MM.1S (cell line): ENCODE measurements around the gene PPP1R7.
A peak's percentile ranks its signal among the peaks of the same experiment; 100 is the strongest.

Experiments
- DNase-seq: peaks from one replicate; pipeline ENCODE4 v3.0.0-alpha.2; 2015
- H2AFZ ChIP-seq: fragments of 300-600 bp; sonication (generic); 2 replicates; pipeline ENCODE4 v1.6.0; 2016; ENCODE audit warnings: antibody characterized with exemption, low read length
- H3F3A ChIP-seq: fragments of 300-600 bp; sonication (generic); 2 replicates; pipeline ENCODE4 v1.6.1; 2016; ENCODE audit warnings: mild to moderate bottlenecking, antibody characterized with exemption, low read length, moderate library complexity, mixed read lengths; ENCODE audit not compliant: insufficient read depth
- H3K27ac ChIP-seq: fragments of 300-600 bp; sonication (generic); 2 replicates; pipeline ENCODE4 v1.5.1; 2016; ENCODE audit warnings: mild to moderate bottlenecking, low read length
- H3K27me3 ChIP-seq: fragments of 300-600 bp; sonication (generic); replicated peaks from 2 replicates; pipeline ENCODE4 v1.6.0; 2016; ENCODE audit warnings: low read length; ENCODE audit not compliant: insufficient read depth
- H3K36me3 ChIP-seq: fragments of 300-600 bp; sonication (generic); replicated peaks from 2 replicates; pipeline ENCODE4 v1.6.1; 2016; ENCODE audit warnings: mild to moderate bottlenecking, low read length, mixed read lengths; ENCODE audit not compliant: insufficient read depth
- H3K4me1 ChIP-seq: fragments of 300-600 bp; sonication (generic); 2 replicates; pipeline ENCODE4 v1.6.1; 2016; ENCODE audit warnings: low read length, mixed read lengths
- H3K4me2 ChIP-seq: fragments of 300-600 bp; sonication (generic); 2 replicates; pipeline ENCODE4 v1.6.0; 2016; ENCODE audit warnings: low read depth, low read length
- H3K4me3 ChIP-seq: fragments of 300-600 bp; sonication (generic); 2 replicates; pipeline ENCODE4 v1.5.1; 2016; ENCODE audit warnings: low read length, mixed read lengths
- H3K79me2 ChIP-seq: fragments of 300-600 bp; sonication (generic); 2 replicates; pipeline ENCODE4 v1.6.1; 2016; ENCODE audit warnings: mixed run types, low read length, mixed read lengths
- H3K9ac ChIP-seq: fragments of 300-600 bp; sonication (generic); 2 replicates; pipeline ENCODE4 v1.6.1; 2016; ENCODE audit warnings: low read length, mixed read lengths
- H3K9me2 ChIP-seq: fragments of 300-600 bp; sonication (generic); replicated peaks from 2 replicates; pipeline ENCODE4 v1.6.1; 2016; ENCODE audit warnings: mild to moderate bottlenecking, low read length, mixed read lengths; ENCODE audit not compliant: insufficient read depth
- H3K9me3 ChIP-seq: fragments of 300-600 bp; sonication (generic); replicated peaks from 2 replicates; pipeline ENCODE4 v1.6.1; 2016; ENCODE audit warnings: mild to moderate bottlenecking, low read length, mixed read lengths; ENCODE audit not compliant: insufficient read depth
- H4K20me1 ChIP-seq: fragments of 300-600 bp; sonication (generic); 2 replicates; pipeline ENCODE4 v1.6.1; 2016; ENCODE audit warnings: mild to moderate bottlenecking, low read length, moderate library complexity, mixed read lengths; ENCODE audit not compliant: insufficient read depth
- CTCF ChIP-seq: fragments of 300-600 bp; sonication (generic); IDR thresholded peaks from 2 replicates; pipeline ENCODE4 v1.5.1; 2016; ENCODE audit warnings: antibody characterized with exemption, low read length, mixed read lengths
- EZH2 ChIP-seq: fragments of 300-600 bp; sonication (generic); optimal IDR thresholded peaks from 2 replicates; pipeline ENCODE3; 2017; ENCODE audit warnings: low read depth, mild to moderate bottlenecking, antibody characterized with exemption, low read length, mixed read lengths
- EZH2phosphoT487 ChIP-seq: fragments of 300-600 bp; sonication (generic); IDR thresholded peaks from 2 replicates; pipeline ENCODE4 v1.6.1; 2018; ENCODE audit warnings: antibody characterized with exemption, low read length

The PPP1R7 gene

GRCh38 chr2:241216211-241216761, 66.0 kb downstream of the PPP1R7 start:
- H2AFZ ChIP-seq, result no peak overlapping the region
- DNase-seq, result no peak
- TF ChIP-seq EZH2phosphoT487 (no peak), EZH2 (no peak)

GRCh38 chr2:241217320-241218031, 67.2 kb downstream of the PPP1R7 start:
- H2AFZ ChIP-seq, result no peak overlapping the region

More at GRCh38 chr2:241216211-241216761, 66.0 kb downstream of the PPP1R7 start:
- H3K9me2 ChIP-seq, result no peaks in the 10 kb centered on the region
- no peak overlapping the region for H3K4me3 ChIP-seq
- H3K36me3 ChIP-seq, result no peaks in the 10 kb centered on the region
- no peaks in the 10 kb centered on the region for H3F3A ChIP-seq
- peaks cover 25% of the 10 kb centered on the region for H3K27me3 ChIP-seq
- H3K4me1 ChIP-seq, result no peaks in the 10 kb centered on the region
- H4K20me1 ChIP-seq, result no peaks in the 10 kb centered on the region
- no peaks in the 10 kb centered on the region for H3K79me2 ChIP-seq
- no peak overlapping the region for H3K9ac ChIP-seq
- H3K4me2 ChIP-seq, result no peak overlapping the region
- no peak overlapping the region for H3K27ac ChIP-seq
- H3K9me3 ChIP-seq, result no peaks in the 10 kb centered on the region

GRCh38 chr2:241218131-241219029, 68.1 kb downstream of the PPP1R7 start:
- peak overlapping the region; percentile 43; the same call in 1 of the 2 replicates for H3K4me3 ChIP-seq
- no peak overlapping the region for H3K27ac ChIP-seq
- no peaks in the 10 kb centered on the region for H3K79me2 ChIP-seq
- H3K36me3 ChIP-seq, result no peaks in the 10 kb centered on the region
- no peaks in the 10 kb centered on the region for H3K9me2 ChIP-seq
- TF ChIP-seq EZH2, result no peak
- peak; percentile 29; the same call in 1 of the 2 replicates for TF ChIP-seq CTCF
- H2AFZ ChIP-seq, result no peak overlapping the region
- no peaks in the 10 kb centered on the region for H3K4me1 ChIP-seq
- no peaks in the 10 kb centered on the region for H4K20me1 ChIP-seq
- no peaks in the 10 kb centered on the region for H3F3A ChIP-seq
- peaks cover 10% of the 10 kb centered on the region; the same call in 1 of the 2 replicates for H3K27me3 ChIP-seq
- DNase-seq, result peak; percentile 48
- H3K4me2 ChIP-seq, result peak overlapping the region; percentile 74
- no peaks in the 10 kb centered on the region for H3K9me3 ChIP-seq
- H3K9ac ChIP-seq, result no peak overlapping the region

More at GRCh38 chr2:241217320-241218031, 67.2 kb downstream of the PPP1R7 start:
- H3K9me2 ChIP-seq, result no peaks in the 10 kb centered on the region
- no peak overlapping the region for H3K4me2 ChIP-seq
- DNase-seq, result peak; percentile 19
- TF ChIP-seq EZH2phosphoT487 (no peak), EZH2 (no peak), CTCF (no peak)
- no peak overlapping the region for H3K4me3 ChIP-seq
- H3F3A ChIP-seq, result no peaks in the 10 kb centered on the region
- no peaks in the 10 kb centered on the region for H3K4me1 ChIP-seq
- peaks cover 17% of the 10 kb centered on the region; the same call in 1 of the 2 replicates for H3K27me3 ChIP-seq
- H3K27ac ChIP-seq, result no peak overlapping the region
- H3K9ac ChIP-seq, result no peak overlapping the region
- H3K36me3 ChIP-seq, result no peaks in the 10 kb centered on the region
- H3K9me3 ChIP-seq, result no peaks in the 10 kb centered on the region
- no peaks in the 10 kb centered on the region for H4K20me1 ChIP-seq
- no peaks in the 10 kb centered on the region for H3K79me2 ChIP-seq
